Measurements from ENCODE around the gene COL9A3.
"Not testable (repeated sequence)": the region's sequence is repeated elsewhere in the genome, so short reads cannot be mapped to it uniquely, and the experiment has no call there.

GRCh38 chr20:62848917-62849316 lies 32.1 kb downstream of the COL9A3 start:
- TF ChIP-seq EZH2 (IDR thresholded peaks at IDR 0.05; ENCODE audit: borderline replicate concordance, insufficient read depth, low read length, poor library complexity, severe bottlenecking); POLR2AphosphoS5 (IDR thresholded peaks at IDR 0.05); CTCF (IDR thresholded peaks at IDR 0.05; ENCODE audit: poor library complexity, severe bottlenecking); EP300 (conservative IDR thresholded peaks at IDR 0.05; ENCODE audit: poor library complexity, severe bottlenecking); RAD21 (conservative IDR thresholded peaks at IDR 0.05); TAF1 (IDR thresholded peaks at IDR 0.05; ENCODE audit: low read depth); SMC3 (conservative IDR thresholded peaks at IDR 0.05; ENCODE audit: poor library complexity); MXI1 (conservative IDR thresholded peaks at IDR 0.05; ENCODE audit: poor library complexity, severe bottlenecking): not testable (repeated sequence)
- TF ChIP-seq, protein P1, sequence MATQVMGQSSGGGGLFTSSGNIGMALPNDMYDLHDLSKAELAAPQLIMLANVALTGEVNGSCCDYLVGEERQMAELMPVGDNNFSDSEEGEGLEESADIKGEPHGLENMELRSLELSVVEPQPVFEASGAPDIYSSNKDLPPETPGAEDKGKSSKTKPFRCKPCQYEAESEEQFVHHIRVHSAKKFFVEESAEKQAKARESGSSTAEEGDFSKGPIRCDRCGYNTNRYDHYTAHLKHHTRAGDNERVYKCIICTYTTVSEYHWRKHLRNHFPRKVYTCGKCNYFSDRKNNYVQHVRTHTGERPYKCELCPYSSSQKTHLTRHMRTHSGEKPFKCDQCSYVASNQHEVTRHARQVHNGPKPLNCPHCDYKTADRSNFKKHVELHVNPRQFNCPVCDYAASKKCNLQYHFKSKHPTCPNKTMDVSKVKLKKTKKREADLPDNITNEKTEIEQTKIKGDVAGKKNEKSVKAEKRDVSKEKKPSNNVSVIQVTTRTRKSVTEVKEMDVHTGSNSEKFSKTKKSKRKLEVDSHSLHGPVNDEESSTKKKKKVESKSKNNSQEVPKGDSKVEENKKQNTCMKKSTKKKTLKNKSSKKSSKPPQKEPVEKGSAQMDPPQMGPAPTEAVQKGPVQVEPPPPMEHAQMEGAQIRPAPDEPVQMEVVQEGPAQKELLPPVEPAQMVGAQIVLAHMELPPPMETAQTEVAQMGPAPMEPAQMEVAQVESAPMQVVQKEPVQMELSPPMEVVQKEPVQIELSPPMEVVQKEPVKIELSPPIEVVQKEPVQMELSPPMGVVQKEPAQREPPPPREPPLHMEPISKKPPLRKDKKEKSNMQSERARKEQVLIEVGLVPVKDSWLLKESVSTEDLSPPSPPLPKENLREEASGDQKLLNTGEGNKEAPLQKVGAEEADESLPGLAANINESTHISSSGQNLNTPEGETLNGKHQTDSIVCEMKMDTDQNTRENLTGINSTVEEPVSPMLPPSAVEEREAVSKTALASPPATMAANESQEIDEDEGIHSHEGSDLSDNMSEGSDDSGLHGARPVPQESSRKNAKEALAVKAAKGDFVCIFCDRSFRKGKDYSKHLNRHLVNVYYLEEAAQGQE (IDR thresholded peaks at IDR 0.05; ENCODE audit: borderline replicate concordance), result not testable (repeated sequence)

All from neural cell (in vitro differentiated cells).